ENCODE data around the gene EIF3I.

DNA sequence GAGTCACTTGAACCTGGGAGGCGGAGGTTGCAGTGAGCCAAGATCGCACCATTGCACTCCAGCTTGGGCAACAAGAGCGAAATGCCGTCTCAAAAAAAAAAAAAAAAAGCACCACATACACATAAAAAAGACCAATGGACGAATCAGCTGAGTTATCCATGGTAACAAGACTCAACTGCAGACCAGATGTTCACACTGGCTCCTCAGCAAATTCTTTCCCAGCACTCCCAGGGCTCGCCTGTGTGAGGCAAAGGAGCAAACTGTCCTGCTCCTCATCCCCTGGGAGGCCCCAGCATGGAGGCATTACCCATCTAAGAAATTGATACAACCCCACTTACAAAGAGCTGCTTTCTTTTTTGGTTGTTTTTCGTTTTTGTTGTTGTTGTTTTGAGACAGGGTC, 3.2 kb upstream of the EIF3I start:
- TF ChIP-seq, protein P1, sequence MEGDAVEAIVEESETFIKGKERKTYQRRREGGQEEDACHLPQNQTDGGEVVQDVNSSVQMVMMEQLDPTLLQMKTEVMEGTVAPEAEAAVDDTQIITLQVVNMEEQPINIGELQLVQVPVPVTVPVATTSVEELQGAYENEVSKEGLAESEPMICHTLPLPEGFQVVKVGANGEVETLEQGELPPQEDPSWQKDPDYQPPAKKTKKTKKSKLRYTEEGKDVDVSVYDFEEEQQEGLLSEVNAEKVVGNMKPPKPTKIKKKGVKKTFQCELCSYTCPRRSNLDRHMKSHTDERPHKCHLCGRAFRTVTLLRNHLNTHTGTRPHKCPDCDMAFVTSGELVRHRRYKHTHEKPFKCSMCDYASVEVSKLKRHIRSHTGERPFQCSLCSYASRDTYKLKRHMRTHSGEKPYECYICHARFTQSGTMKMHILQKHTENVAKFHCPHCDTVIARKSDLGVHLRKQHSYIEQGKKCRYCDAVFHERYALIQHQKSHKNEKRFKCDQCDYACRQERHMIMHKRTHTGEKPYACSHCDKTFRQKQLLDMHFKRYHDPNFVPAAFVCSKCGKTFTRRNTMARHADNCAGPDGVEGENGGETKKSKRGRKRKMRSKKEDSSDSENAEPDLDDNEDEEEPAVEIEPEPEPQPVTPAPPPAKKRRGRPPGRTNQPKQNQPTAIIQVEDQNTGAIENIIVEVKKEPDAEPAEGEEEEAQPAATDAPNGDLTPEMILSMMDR (IDR thresholded peaks at IDR 0.05), result no peak
- TF ChIP-seq ZFX (IDR thresholded peaks at IDR 0.05; ENCODE audit: borderline replicate concordance), result no peak

Measured in 22Rv1 (cell line).